Stimulated activated CD4-positive, alpha-beta T cell treated with anti-CD3 and anti-CD28 coated beads, TNF-alpha, amount 100 ng/mL, for 1 hour (primary cell): ENCODE results near the gene LRP6.

Source experiments
- DNase-seq, 3 donors: peaks; one replicate each; pipeline ENCODE4 v3.0.0-alpha.2; 2020; ENCODE audit warnings: low read depth in 3 of 3, low spot score in 1 of 3

The LRP6 gene

DNA sequence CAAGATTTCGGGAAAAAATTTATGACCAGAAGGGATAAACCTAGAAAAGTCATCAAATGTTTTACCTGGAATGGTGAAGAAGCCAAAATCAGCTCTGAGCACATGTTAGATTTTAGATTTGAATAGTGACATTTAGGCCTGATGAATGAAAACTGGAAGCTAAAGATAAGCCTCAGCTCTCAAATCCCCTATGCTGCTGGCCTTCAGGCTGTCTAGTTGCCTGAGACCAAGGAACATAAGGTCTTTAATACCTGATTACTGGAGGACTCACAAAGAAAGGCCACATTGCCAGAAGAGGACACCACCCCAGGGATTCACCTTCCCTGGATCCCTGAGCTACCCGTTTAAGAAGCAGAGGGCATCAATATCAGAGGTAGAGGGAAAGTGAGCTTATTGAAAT is 139.5 kb downstream of the LRP6 start:
- no peak for DNase-seq

DNA sequence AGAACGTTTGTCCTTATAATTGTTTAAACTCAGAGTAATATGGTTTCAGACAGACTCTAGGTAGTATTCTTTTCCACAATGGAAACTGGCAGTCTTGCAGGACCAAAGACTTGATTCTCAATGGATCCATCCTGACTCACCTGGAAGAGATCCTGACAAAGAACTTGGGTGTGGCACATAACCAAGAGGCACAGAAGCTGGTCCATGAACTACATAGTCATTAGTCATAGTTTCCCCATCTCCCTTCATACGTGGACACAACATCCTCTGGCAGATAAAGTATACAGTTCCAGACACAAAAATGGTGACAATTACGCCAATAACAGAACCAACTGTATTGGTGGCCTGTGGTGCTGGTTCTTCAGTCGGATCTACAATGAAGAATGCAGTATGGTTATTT is 140.3 kb downstream of the LRP6 start:
- no peak for DNase-seq

- no peak for DNase-seq
Measured at GRCh38 chr12:12123036-12123604, 143.7 kb downstream of the LRP6 start.

DNA sequence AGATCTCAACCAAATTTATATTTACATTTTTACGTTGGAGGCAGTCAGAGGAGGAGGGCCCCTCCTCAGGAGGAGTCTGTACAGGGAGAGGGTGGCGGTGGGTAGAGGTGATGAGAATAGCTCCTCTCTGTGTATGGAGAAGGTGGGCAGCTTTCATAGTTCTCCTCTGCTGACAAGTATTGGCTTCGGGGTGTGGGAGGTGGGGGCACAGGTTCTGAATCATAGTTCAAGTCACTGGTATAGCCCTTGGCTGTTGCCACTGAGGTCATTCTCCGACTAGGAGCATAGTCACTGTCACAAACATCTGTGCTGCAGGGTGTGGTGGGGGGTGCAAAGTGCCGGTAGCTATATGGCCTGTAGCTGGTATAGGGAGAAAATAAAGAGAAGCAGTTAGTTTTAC is 145.8 kb downstream of the LRP6 start:
- DNase-seq, result no peak

GRCh38 chr12:12116677-12117076 is 150.2 kb downstream of the LRP6 start:
- no peak for DNase-seq

DNA sequence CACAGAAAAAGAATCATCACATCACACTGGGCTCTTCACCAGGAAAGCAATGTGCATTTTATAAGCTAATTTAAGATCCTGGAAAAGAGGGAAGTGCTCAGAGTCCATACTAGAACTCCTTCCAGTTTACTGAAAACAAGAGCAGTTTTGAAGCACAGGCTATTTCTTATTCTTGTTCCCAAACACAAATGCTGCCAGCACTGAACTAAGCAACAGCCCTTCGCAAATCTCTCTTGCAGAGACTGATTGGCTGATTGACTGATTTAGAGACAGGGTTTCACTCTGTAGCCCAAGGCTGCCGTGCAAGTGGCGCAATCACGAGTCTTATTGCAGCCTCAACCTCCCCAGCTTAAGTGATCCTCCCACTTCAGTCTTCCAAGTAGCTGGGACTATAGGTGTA is 151.3 kb downstream of the LRP6 start:
- DNase-seq, result no peak

DNA sequence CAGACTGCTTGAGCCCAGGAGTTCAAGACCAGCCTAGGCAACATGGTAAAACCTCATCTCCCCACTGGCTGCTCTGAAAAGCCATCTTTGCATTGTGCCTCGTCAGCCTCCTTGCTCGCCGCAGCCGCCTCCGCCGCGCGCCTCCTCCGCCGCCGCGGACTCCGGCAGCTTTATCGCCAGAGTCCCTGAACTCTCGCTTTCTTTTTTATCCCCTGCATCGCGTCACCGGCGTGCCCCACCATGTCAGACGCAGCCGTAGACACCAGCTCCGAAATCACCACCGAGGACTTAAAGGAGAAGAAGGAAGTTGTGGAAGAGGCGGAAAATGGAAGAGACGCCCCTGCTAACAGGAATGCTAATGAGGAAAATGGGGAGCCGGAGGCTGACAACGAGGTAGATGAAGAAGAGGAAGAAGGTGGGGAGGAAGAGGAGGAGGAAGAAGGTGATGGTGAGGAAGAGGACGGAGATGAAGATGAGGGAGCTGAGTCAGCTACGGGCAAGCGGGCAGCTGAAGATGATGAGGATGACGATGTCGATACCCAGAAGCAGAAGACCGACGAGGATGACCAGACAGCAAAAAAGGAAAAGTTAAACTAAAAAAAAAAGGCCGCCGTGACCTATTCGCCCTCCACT is 155.8 kb downstream of the LRP6 start:
- DNase-seq, result peak in 1 of 3 donors; percentile 13

- DNase-seq, result no peak
Measured at GRCh38 chr12:12108441-12109058, 158.3 kb downstream of the LRP6 start.

DNA sequence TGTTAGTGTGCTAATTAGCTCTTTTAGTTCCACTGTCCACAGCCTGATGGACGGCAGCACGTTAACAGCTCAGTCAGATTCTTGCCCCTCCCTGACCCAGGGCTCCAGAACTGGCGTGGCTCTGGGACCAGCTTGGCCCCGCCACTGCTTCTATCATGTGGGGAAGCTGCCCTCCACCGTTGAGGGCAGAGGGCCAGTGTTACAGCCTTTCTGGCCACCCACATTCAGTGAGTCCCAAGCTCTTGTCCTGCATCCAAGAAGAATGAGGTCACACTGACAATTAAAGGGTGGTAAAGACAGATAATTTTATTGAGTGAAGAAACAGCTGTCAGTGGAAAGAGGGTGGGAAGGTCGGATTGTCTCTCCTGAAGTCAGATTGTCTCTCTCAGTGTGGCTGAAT is 159.2 kb downstream of the LRP6 start:
- DNase-seq, result no peak

GRCh38 chr12:12099102-12099501 is 167.7 kb downstream of the LRP6 start:
- no peak for DNase-seq

- no peak for DNase-seq
Measured at GRCh38 chr12:12098691-12099015, 168.2 kb downstream of the LRP6 start.

DNA sequence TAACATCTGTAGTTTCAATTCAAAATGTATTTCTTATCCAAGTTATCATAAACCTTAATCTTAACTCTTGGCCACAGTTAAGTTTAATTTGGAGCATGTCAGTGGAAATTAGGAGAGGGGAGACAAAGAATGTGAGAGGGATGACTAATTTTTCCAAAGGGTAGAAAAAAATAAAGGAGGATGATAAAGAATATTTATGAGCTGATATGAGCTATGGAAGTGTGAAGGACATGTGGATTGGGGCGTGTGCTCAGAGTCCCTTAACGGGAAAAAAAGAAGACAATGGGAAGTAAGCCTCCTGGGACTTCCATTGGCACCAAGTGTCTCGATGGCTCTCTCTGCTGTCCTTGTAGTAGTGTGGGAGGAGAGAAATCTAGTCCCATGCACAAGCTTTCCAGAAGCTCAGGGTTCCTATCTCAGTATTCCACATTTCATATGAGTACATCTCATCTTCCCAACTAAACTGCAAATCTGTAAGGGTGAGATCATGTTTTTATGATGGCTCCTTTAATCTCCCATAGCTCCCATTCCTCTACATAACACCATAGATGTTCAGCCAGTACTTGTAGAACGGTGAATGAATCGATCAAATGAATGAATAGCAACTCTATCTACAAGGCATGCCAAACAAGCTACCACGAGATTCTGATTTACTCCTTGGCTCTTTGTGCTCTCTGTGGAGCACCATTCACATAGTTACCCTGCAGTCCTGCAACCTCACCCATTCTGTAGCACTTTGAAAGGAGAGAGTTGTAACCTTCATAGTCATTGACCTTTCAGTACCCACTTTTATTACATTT is 168.8 kb downstream of the LRP6 start:
- DNase-seq, result no peak

- DNase-seq, result no peak
Measured at GRCh38 chr12:12095021-12095420, 171.8 kb downstream of the LRP6 start.

DNA sequence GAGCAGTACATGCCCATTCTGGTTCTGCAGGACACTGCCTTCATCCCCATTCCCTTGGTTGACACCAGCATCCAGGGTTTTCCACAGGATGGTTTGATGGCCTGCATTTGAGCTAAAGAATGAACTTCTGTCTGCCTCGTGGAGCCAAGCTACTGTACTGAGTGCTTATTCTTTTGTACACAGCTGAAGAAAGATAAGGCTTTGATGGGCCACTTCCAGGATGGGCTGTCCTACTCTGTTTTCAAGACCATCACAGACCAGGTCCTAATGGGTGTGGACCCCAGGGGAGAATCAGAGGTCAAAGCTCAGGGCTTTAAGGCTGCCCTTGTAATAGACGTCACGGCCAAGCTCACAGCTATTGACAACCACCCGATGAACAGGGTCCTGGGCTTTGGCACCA is 172.4 kb downstream of the LRP6 start:
- DNase-seq, result no peak

- no peak for DNase-seq
Measured at GRCh38 chr12:12091977-12092663, 174.7 kb downstream of the LRP6 start.

DNA sequence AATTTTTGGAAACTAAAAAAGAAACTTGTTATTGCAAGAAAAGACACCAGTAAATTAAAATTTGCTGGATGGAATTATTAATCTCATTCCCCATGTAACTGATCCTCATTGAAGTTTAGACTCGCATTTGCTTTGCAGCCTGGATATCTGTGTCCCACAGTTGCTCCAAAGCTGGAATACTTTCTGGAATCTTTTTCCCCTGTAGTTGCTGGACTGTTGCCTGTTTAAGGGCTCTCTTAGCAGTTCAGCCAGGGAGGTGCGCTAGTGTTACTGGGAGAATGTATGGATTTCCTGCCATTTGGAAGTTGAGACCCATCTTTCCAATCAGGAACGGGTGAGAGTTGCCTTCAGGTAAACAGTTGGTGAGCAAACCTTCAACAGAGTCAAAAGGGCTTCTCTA is 175.8 kb downstream of the LRP6 start:
- no peak for DNase-seq

GRCh38 chr12:12088761-12089160 is 178.1 kb downstream of the LRP6 start:
- no peak for DNase-seq

DNA sequence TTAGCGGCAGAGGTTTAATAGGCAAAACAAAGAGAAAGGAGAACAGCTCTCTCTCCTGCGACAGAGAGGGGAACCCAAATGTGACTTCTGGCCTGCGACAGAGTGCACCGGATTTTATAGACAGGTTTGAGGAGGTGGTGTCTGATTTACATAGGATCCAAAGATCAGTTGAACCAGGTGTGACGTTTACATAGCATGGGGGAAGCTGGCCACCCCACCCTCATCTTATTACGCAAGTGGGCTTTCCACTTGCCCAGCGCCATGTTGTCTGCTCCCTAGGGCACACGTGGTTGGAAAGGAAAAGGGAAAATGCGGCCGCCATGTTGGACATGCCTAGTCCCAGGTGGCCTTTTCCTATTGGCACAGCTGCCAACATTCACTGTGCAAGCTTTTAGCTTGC is 178.7 kb downstream of the LRP6 start:
- no peak for DNase-seq

- no peak for DNase-seq
Measured at GRCh38 chr12:12087693-12088034, 179.2 kb downstream of the LRP6 start.

DNA sequence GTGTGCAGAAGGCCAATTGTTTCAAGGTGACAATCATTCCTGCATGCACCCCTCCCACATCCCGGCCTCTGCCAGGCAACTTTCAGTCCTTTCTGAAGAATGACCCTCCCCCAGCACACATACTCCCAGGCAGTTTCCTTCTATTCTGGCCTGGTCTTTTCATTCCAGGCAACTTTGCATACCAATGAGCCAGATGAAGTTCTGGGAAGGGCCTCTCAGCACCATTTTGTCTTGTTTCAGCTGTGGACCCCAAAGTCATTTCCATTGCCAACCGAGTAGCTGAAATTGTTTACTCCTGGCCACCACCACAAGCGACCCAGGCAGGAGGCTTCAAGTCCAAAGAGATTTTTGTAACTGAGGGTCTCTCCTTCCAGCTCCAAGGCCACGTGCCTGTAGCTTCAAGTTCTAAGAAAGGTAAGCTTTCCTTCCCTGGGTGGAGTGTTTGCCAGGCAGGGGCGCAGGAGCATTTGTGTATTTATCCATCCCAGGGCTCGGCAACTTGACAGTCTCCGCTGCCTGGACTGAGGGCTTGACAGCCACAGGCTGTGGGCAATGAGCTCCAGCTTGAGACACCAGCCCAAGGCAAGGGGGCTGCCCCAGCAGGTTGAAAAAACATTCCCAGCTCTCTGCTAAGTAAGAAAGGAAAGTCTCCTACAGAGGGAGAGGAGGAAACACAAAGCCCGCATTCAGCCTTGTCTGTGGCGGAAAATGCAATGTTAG is 179.7 kb downstream of the LRP6 start:
- no peak for DNase-seq

DNA sequence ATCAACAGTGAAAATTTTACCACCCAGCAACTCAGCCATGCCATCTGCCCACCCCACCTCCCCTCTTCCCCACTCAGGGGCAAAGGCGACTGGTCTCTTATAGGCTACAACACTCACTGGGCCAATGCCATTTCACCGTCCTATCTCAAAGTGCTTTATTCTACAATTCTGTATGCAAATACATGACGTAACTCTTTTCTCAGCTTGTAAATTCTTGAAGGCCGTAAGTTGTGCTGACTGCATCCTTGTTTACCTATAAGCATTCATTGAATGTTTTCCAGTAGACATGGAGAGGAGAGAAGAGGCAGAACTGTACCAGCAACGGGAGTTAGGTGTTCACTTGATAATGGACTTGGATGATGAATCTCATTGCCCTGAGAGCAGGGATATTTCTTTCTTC is 180.5 kb downstream of the LRP6 start:
- DNase-seq, result no peak
